Heart left ventricle (tissue), 16 donors: ENCODE data around the gene PDK2. TPM values are rescaled to one million over a fixed set of nuclear protein-coding genes. Genes with fewer than 3 reads are reported as not detected.

Source experiments
- ATAC-seq, 4 donors: fragments of 200-7000 bp; cut with Tn5 transposase; one replicate each; pipeline ENCODE4 v1.9.1; 2020 to 2022; ENCODE audit warnings: moderate library complexity in 4 of 4, mild to moderate bottlenecking in 3 of 4, moderate number of reproducible peaks in 1 of 4
- DNase-seq, 5 donors: peaks; one replicate each; pipeline ENCODE4 v3.0.0-alpha.2; 2020
- H3K27ac ChIP-seq, 12 donors: fragments of 200-600 bp; sonication (generic) in 4 of 12; one replicate each; pipeline versions ENCODE4 v1.5.0 to v1.8.0; 2016 to 2022; ENCODE audit warnings: mild to moderate bottlenecking in 2 of 12
- H3K27me3 ChIP-seq, 9 donors: fragments of 200-600 bp; sonication (generic) in 2 of 9; one replicate each; pipeline versions ENCODE4 v1.5.1 to v1.8.0; 2016 to 2022; ENCODE audit warnings: mild to moderate bottlenecking in 3 of 9
- H3K36me3 ChIP-seq, 9 donors: fragments of 200-600 bp; sonication (generic) in 2 of 9; one replicate each; pipeline versions ENCODE4 v1.5.0 to v1.8.0; 2018 to 2022; ENCODE audit warnings: mild to moderate bottlenecking in 2 of 9
- H3K4me1 ChIP-seq, 12 donors: fragments of 200-600 bp; sonication (generic) in 4 of 12; one replicate each; pipeline versions ENCODE4 v1.5.0 to v1.8.0; 2016 to 2022; ENCODE audit warnings: mild to moderate bottlenecking in 3 of 12
- H3K4me3 ChIP-seq, 12 donors: fragments of 200-600 bp; sonication (generic) in 4 of 12; one replicate each; pipeline versions ENCODE4 v1.5.0 to v1.8.0; 2017 to 2022; ENCODE audit warnings: mild to moderate bottlenecking in 9 of 12, moderate library complexity in 4 of 12
- H3K9me3 ChIP-seq, 12 donors: fragments of 200-600 bp; sonication (generic) in 4 of 12; one replicate each; pipeline versions ENCODE4 v1.5.0 to v1.8.0; 2016 to 2022; ENCODE audit warnings: mild to moderate bottlenecking in 1 of 12
- POLR2A ChIP-seq, 2 donors: fragments of 450-650 bp; IDR thresholded peaks; one replicate each; pipeline ENCODE4 v1.6.1; 2017; ENCODE audit warnings: antibody characterized with exemption in 2 of 2, mild to moderate bottlenecking in 2 of 2, moderate library complexity in 2 of 2
- WGBS, 4 donors: extraction: QIAGEN DNeasy Blood & Tissue Kit in 2 of 4; methylation state at CpG; one replicate each; pipeline versions ENCODE4 v1.1.5 to v1.1.7; 2013 to 2018; 5-methylcytosine and 5-hydroxymethylcytosine counted together
- intact Hi-C, 10 donors: fragments of 100-400 bp; cut with DNase I; formaldehyde crosslinking; loops; one replicate each; pipeline versions ENCODE4 v1.11.1 to v1.14.2; 2022
- polyA plus RNA-seq, 2 donors: library from polyadenylated mRNA; stranded (reverse); fragments of 200-250 nt; gene quantifications; one replicate each; pipeline ENCODE4 v1.2.3, GENCODE V29; 2013
- total RNA-seq, 9 donors: library from RNA; depleted of rRNA in 2 of 9; stranded (reverse); fragments of >200 nt in 2 of 9; fragmentation: NEBNext Ultra II Directional in 3 of 9; extraction: Animal tissue kit (Norgen Biotek cat#: 25700) in 3 of 9; gene quantifications; one replicate each; pipeline versions ENCODE4 v1.1.0 to v1.2.4, GENCODE V29; 2016 to 2023
- TF ChIP-seq, protein P1 (sequence below), 12 donors: fragments of 200-600 bp; sonication (generic) in 4 of 12; IDR thresholded peaks; one replicate each; pipeline versions ENCODE4 v1.5.0 to v1.8.0; 2018 to 2022; ENCODE audit warnings: antibody characterized with exemption in 12 of 12, mild to moderate bottlenecking in 5 of 12
- donor health status: ischemic (EF 13 %, LVEDD 7.1; RV severe dilation, severe dysfunction).
- donor health status: healthy with polysubstance abuse.
- donor health status: DM: no; HTN: yes; CAD: no.
- donor health status: DM: no; HTN: no; CAD: no.
- donor health status: ischemic (EF 25% LVEDD 6.9; RV normal size, moderate dysfunction).
- donor health status: ischemic (EF 25% LVEDD 5.7; RV mildly dilated, moderate dysfunction).
- donor health status: healthy.
- donor health status: DM: yes; HTN: yes; CAD: no.
- donor health status: ischemic (EF 35%, LVEDD 5.7; RV mildly dilated, moderate dysfunction).
- donor health status: nonischemic (EF 11% LVEDD 7.7; RV severe dilation, severe dysfunction).
- donor health status: DM: yes; HTN: yes; CAD: no.
- donor health status: PGD.
- donor health status: ischemic (EF 29% LVEDD 5.4; RV normal size, mild dysfunction).
- donor health status: nonischemic (EF 23%, LVEDD 6.1; RV moderate dilation, normal function).

PDK2 gene
- total and polyA plus RNA-seq, 11 donors, result 125 to 490 (median 187) TPM

DNA sequence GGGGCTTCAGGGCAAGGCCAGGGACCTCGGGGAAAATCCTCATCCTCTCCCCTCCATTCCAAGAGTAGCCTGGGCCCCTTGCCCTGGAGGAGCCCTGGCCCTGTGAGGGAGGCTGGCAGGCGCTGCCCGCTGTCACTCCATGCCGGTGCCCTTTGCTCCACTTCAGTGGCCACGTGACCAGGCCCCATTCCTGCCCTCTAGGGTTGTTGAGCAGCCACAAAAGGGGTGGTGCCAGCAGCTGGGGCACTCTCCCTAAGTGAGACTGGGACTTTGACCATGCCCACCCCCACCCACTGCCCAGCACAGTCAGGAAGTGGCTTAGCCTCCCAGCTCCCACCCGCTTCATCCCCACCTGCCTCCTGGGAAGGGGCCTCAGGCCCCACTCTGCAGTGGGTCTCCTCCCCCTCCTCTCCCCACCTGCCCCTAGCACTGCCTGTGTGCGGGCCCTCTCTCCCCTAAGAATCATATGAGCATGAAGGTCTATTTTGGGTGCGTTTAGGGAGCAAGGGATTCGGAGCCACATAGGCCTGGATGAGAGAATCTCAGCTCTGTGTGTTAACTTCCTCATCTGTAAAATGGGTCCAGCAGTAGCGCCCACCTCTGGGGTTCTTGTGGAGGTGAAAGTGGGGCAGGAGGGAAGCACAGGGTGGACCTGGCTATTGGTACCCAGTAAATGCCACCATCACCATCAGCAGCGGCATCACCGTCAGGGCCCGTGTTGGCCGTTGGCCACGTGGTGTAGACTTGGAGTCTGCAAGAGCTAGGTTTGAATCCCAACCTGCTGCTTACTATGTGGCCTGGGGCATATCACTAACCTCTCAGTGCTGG is 7.2 kb downstream of the PDK2 start:
- Histone ChIP-seq H3K4me1 (peaks cover 0 to 65% (median 29%) of the 10 kb centered on the region in 12 donors), H3K27ac (peak overlapping the region; percentile 75 to 97 (median 90)), H3K36me3 (peaks cover 0 to 78% (median 53%) of the 10 kb centered on the region in 9 donors), H3K27me3 (no peaks in the 10 kb centered on the region), H3K4me3 (peak overlapping the region in 4 of 12 donors; percentile 1 to 37 (median 10)), H3K9me3 (no peaks in the 10 kb centered on the region)
- 50 to 59% (median 52%) methylated on average over 10 to 15 of the region's 15 CpGs for WGBS, 4 donors
- TF ChIP-seq, protein P1, sequence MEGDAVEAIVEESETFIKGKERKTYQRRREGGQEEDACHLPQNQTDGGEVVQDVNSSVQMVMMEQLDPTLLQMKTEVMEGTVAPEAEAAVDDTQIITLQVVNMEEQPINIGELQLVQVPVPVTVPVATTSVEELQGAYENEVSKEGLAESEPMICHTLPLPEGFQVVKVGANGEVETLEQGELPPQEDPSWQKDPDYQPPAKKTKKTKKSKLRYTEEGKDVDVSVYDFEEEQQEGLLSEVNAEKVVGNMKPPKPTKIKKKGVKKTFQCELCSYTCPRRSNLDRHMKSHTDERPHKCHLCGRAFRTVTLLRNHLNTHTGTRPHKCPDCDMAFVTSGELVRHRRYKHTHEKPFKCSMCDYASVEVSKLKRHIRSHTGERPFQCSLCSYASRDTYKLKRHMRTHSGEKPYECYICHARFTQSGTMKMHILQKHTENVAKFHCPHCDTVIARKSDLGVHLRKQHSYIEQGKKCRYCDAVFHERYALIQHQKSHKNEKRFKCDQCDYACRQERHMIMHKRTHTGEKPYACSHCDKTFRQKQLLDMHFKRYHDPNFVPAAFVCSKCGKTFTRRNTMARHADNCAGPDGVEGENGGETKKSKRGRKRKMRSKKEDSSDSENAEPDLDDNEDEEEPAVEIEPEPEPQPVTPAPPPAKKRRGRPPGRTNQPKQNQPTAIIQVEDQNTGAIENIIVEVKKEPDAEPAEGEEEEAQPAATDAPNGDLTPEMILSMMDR (IDR thresholded peaks at IDR 0.05), result no peak
- TF ChIP-seq POLR2A (IDR thresholded peaks at IDR 0.05), result no peak
- peak; percentile 86 to 93 (median 90) for ATAC-seq
- intact Hi-C loops, result loop anchor here in 2 of 10 donors (5.0 to 10.0 kb wide), 2 partner anchors 75 to 262 kb away; no protein-coding TSS in a partner anchor
- peak; percentile 83 to 93 (median 87) for DNase-seq

DNA sequence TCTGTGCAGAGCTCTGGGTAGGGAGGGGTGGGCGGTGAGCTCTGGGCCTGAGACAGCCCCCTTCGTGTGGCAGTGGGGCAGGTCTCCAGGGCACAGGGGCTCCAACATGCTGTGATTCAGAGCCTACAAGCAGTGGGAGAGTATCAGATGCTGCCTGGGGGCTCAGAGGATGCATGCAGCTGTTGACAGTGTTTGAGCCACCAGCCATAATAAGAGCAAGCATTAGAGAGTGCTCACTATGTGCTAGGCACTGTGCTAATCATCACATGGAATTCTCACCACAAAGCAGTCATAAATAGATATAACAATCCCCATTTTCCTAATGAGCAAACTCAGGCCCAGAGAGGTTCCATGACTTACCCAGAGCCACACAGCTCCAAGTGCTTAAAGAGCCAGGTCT is 8.1 kb downstream of the PDK2 start:
- peaks cover 0 to 78% (median 53%) of the 10 kb centered on the region in 9 donors for H3K36me3 ChIP-seq
- peak overlapping the region; percentile 75 to 97 (median 90) for H3K27ac ChIP-seq
- no peak overlapping the region for H3K4me3 ChIP-seq

DNA sequence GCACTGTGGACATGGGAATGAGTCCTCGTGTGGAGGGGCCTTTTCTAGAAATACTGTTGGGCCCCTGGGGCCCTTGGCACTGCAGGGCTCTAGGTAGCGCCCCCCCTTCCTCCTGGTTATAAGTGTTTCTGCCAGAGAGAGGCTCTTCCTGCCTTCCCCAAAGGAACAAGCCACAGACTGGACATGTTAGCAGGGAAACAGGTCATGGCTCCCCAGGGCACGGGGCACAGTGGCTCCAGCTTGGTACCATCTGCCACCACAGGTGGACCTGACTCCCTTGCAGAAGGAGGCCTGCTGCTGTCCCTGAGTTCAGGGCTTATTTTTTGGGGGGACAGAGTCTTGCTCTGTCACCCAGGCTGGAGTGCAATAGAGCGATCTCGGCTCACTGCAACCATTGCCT is 8.8 kb downstream of the PDK2 start:
- DNase-seq (no peak), ATAC-seq (no peak)
- TF ChIP-seq, protein P1 (IDR thresholded peaks at IDR 0.05), result no peak
- no peak for TF ChIP-seq POLR2A (IDR thresholded peaks at IDR 0.05)
- 88 to 90% (median 89%) methylated on average over 5 of the region's 5 CpGs for WGBS, 4 donors
- H3K27ac ChIP-seq, result peak overlapping the region in 6 of 12 donors; percentile 43 to 97 (median 92)
- H3K9me3 ChIP-seq, result no peaks in the 10 kb centered on the region
- H3K27me3 ChIP-seq, result no peaks in the 10 kb centered on the region
- intact Hi-C loops, result loop anchor here in 2 of 10 donors (5.0 to 10.0 kb wide), 2 partner anchors 73 to 261 kb away; no protein-coding TSS in a partner anchor
- peaks cover 0 to 51% (median 22%) of the 10 kb centered on the region in 12 donors for H3K4me1 ChIP-seq
- H3K4me3 ChIP-seq, result no peak overlapping the region
- H3K36me3 ChIP-seq, result peaks cover 0 to 78% (median 49%) of the 10 kb centered on the region in 9 donors

More for the DNA sequence above, 8.1 kb downstream of the PDK2 start:
- no peaks in the 10 kb centered on the region for H3K27me3 ChIP-seq
- no peaks in the 10 kb centered on the region for H3K9me3 ChIP-seq
- peaks cover 0 to 57% (median 25%) of the 10 kb centered on the region in 12 donors for H3K4me1 ChIP-seq
- no peak for TF ChIP-seq POLR2A (IDR thresholded peaks at IDR 0.05)
- TF ChIP-seq, protein P1 (IDR thresholded peaks at IDR 0.05), result no peak
- ATAC-seq (no peak), DNase-seq (no peak)
- WGBS, 4 donors, result 67 to 76% (median 71%) methylated on average over 2 of the region's 2 CpGs
- intact Hi-C loops, result loop anchor here in 2 of 10 donors (5.0 to 10.0 kb wide), 2 partner anchors 74 to 262 kb away; no protein-coding TSS in a partner anchor

DNA sequence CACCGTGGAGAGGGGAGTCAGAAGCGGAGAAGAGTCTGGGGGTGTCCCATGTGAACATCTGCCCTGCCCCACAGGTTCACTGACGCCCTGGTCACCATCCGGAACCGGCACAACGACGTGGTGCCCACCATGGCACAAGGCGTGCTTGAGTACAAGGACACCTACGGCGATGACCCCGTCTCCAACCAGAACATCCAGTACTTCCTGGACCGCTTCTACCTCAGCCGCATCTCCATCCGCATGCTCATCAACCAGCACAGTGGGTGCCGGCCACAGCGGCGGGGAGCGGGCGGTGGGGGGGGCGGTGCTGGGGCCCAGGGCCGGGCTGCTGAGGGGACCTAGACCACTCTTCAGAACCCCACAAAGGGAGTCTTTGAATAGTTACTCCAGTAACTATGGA is 10.7 kb downstream of the PDK2 start:
- Histone ChIP-seq H3K27me3 (no peaks in the 10 kb centered on the region), H3K4me1 (peaks cover 0 to 44% (median 18%) of the 10 kb centered on the region in 12 donors), H3K4me3 (no peak overlapping the region), H3K27ac (no peak overlapping the region), H3K9me3 (no peaks in the 10 kb centered on the region), H3K36me3 (peaks cover 0 to 78% (median 56%) of the 10 kb centered on the region in 9 donors)
- intact Hi-C loops, result loop anchor here in 1 of 10 donors (10.0 kb wide), 1 partner anchor 259 kb away; no protein-coding TSS in a partner anchor
- DNase-seq, result peak in 1 of 5 donors; percentile 37
- ATAC-seq, result no peak
- 87 to 95% (median 92%) methylated on average over 21 of the region's 21 CpGs for WGBS, 4 donors
- TF ChIP-seq, protein P1 (IDR thresholded peaks at IDR 0.05), result no peak
- no peak for TF ChIP-seq POLR2A (IDR thresholded peaks at IDR 0.05)
